DMS153 treated with DMSO at 0.1 percent for 48 hours (cell line): Measurements from ENCODE around the gene DNAH7.
"Not testable (repeated sequence)": the region's sequence is repeated elsewhere in the genome, so short reads cannot be mapped to it uniquely, and the experiment has no call there.

ENCODE experiments used
- DNase-seq: peaks from one replicate; lab custom pipeline; 2025; ENCODE audit not compliant: unreplicated experiment; lab: John Stamatoyannopoulos, UW

The DNAH7 gene

GRCh38 chr2:195984923-195985726 lies 83.5 kb downstream of the DNAH7 start:
- DNase-seq, result no peak

DNA sequence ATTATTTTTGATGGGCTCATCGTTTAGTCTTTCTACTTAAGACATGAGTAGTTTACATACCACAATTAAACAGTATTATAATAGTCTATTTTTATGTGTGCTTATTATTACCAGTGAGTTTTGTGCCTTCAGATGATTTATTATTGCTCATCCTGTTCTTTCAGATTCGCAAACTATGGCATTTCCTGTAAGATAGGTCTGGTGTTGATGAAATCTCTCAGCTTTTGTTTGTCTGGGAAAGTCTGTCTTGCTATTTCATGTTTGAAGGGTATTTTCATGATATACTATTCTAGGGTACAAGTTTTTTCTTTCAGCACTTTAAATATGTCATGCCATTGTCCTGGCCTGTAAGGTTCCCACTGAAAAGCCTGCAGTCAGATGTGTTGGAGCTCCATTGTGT lies 101.3 kb downstream of the DNAH7 start:
- DNase-seq, result no peak

DNA sequence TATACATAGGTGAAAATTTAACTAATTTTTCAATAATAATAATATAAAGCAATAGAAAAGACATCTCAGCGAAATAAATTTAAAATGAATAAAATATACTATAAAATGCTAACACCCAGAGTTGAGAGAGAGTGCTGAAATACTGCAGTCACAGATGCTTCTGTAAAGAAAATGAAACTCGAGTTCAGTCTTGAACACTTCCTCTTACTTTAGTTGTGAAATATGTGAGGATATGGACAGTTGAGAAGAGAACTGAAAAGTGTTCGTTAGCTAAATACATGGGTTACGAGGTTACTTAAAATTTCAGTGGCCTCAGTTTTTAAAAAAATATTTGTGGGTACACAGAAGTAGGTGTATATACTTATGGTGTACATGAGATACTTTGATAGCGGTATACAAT lies 106.8 kb downstream of the DNAH7 start:
- DNase-seq, result no peak

GRCh38 chr2:195959341-195959740 lies 109.3 kb downstream of the DNAH7 start:
- no peak for DNase-seq

DNA sequence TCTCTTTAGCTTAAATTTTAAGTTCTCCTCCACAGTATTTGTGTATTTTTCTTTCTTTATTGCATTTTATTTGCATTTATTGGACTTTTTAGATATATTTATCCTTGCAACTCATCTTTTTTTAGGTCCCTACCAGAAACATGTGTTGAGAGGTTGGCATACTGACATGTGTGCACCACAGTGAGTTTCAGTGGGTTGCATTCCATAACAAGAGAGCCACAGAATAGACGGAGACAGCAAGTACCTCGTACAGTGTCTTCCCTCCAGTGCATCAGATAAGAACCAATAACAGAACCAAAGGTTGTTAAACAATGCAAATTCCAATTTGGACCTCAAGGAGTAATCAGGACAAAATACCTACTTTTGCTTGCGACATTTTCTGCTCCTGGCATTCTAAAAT lies 111.9 kb downstream of the DNAH7 start:
- DNase-seq, result no peak

GRCh38 chr2:195945056-195945455 lies 123.6 kb downstream of the DNAH7 start:
- no peak for DNase-seq

GRCh38 chr2:195937176-195937575 lies 131.5 kb downstream of the DNAH7 start:
- no peak for DNase-seq

DNA sequence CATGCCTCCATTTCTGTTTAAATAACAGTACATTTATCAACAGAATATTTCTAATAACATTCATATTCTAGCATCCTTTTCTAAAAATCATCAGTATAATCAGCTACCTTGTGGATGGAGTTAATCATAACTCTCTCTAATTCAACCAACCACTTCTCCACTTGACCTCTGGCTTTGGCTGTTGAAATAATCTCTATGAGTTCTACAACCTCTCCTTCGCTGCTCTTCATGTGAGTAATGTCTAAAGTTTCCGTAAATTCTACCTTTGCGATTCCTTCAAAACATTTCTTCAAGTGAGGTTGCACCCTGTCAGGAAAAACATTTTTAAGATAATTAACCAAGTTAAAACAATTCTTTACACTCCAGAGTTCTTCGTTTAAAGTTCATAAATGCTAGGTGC lies 134.2 kb downstream of the DNAH7 start:
- no peak for DNase-seq

DNA sequence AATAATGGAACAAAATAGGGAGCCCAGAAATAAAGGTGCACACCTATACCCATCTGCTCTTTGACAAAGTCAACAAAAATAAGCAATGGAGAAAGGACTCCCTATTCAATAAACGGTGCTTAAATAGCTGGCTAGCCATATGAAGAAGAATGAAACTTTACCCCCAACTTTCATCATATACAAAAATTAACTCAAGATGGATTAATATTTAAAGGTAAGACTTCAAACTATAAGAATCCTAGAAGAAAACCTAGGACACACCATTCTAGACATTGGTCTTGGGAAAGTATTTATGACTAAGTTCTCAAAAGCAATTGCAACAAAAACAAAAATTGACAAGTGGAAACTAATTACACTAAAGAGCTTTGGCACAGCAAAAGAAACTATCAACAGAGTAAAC lies 139.1 kb downstream of the DNAH7 start:
- no peak for DNase-seq

DNA sequence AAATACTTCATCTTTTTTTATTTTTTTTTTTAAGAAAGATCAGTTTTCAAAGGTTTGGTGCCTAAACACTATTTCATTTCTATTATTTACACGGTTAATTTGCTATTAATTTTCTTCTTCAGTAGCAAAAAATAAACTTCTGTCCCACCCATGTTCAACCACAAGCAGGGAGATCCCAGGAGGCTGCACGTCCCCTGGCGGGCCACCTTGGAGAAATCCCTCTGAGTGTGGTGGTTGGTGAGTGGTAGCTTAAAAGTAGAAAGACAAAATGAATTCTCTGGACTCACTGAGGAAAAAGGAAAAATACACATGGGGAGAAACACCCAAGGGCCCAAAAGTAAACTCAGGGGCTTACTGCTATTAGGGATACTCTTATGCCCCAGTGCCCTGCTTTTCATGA lies 143.5 kb downstream of the DNAH7 start:
- no peak for DNase-seq

DNA sequence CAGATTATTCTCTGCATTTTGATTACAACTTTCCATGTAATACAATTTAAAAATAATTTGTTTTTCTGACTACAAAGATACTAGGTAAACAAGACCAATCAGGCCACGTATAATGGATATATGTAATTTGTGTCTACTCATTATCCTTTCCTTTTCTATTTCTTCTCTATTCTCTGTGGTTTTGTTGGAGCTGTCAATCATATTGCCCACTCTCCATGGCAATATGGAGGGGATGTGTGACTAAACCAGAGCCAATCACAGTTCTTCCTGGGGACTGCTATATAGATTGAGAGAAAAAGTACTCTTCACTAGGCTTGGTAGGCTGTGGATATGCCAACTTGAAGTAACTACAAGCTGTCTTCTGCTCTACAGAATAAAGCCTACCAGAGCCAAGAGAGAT lies 144.7 kb downstream of the DNAH7 start:
- DNase-seq, result no peak

DNA sequence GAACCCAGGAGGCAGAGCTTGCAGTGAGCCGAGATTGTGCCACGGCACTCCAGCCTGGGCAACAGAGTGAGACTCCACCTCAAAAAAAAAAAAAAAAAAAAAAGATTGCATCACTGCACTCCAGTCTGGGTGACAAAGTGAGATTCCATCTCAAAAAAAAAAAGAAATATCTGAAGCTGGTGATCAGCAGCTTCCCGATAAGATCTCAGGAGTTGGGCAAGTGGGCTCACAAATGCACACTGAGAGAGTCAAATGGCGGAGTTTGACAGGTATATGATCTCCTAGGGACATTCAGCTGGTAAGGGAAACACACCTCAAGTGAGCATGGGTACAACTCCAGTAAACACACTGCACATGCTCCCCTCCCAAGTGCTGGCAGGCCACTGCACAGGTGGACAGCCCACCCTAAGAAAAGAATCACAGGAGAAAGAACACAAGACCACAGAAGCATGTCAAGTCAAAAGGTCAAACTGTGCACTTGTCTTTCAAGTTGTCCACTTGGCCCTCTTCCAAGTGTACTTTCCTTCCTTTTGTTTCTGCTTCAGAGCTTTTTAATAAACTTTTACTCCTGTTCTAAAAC lies 151.5 kb downstream of the DNAH7 start:
- not testable (repeated sequence) for DNase-seq

DNA sequence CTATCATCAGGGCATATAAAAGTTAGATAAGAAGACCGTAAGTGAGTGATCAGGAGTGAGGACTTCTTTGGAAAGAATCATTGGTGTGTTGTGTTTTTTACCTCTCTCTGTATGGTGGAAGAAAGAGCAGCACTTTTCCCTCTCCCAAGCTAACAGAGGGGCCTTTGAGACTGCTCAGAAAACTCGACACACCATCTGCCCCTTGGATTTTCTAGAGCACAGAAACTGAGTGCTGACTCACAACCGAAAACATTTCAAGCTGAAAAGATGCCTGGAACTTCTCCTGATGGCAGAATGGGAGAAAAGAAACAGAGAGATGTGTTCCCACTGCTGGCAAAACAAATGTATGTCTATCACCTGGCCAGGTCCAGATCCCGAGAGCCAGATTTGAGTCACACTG lies 156.6 kb downstream of the DNAH7 start:
- DNase-seq, result no peak

DNA sequence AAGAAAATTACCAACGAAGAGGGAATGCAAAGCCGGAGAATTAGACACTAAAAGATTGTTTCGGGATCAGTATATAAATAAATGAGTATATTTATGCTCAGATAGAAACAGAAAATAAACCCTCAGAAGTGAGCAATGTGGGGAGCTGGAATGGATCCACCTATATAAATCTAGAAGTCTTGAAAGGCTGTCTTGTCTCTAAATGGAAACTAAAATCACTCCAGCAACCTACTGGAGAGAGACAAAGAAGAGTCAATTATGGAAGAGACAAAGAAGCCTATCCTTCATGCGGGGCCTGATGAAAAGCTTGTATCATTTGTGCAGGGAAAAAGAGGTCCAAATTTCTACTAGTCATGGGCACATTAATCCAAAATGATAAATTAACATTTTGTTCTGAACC lies 158.1 kb downstream of the DNAH7 start:
- no peak for DNase-seq

DNA sequence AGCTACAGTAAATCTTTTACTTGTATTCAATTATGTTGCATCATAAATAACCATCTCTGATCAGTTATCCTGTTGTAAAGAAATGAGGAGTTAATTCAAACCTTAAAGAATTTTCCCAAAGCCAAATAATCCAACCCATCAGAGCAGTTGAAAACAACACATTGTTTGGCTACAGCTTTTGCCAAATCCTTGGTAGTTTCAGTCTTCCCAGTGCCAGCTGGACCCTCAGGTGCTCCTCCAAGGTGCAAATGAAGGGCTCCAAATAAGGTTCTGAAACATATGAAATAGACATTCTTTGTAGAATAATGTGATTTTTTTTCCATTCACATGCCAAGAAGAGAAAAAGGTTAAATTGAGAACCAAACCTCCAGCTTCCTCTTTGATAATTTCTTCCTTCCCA lies 158.7 kb downstream of the DNAH7 start:
- DNase-seq, result no peak

- no peak for DNase-seq
Observed at GRCh38 chr2:195907474-195907873, 161.2 kb downstream of the DNAH7 start.

- no peak for DNase-seq
Observed at GRCh38 chr2:195903956-195904355, 164.7 kb downstream of the DNAH7 start.

DNA sequence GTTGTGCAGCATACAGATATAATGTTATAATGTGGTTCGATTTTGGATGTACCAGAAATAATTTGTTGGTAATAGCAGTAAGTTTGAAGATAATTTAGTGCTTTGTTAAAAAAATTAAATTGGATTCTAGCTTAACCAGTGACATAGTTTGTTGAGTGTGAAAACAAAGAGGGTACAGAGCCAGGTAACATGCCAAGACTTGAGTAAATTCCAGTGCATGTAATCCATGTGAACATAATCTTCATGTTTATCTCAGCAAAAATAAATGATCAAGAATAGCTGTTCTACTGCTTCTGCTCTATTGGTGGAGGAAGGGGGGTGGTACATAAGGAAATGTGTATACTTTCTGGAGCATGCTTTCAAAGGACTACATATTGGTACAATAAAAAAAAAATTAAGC lies 165.8 kb downstream of the DNAH7 start:
- DNase-seq, result no peak

GRCh38 chr2:195899226-195899625 lies 169.4 kb downstream of the DNAH7 start:
- no peak for DNase-seq

- DNase-seq, result no peak
Observed at GRCh38 chr2:195898505-195899191, 170.0 kb downstream of the DNAH7 start.

DNA sequence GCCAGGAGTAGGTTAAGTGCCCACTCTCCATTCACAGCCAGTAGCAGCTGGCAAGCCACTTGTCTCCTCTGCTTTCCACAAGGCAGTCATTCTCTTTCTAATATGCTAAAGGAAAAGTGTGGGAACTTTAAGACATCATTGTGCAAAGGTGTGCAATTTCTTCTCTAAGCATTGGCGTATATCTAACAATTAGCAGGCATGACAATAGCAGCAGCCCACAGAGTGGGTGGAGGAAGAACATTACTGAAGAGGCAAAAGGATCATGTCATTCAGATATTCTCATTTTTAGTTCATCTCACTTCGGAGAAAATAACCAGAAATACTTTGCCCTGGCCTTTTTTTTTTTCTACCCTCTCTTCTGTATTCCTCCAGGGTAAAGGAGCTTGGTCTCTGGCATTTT lies 177.6 kb downstream of the DNAH7 start:
- no peak for DNase-seq

DNA sequence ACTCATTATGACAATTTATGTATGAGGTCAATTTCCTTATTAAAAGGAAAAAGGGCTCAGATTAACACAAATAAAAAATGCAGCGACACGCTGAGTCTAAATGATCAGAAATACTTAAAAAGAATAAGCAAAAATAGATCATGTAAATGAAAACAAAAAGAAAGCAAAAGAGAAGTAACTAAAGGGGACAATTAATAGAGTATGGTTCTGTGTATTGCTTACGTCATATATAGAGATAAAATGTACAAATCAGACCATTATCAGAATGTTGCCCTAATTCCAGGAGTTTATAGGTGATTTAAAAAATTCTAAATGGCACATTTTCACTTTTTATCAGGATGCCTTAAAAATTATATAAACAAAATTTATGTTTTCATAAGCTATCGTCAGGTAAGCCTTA lies 189.5 kb downstream of the DNAH7 start:
- no peak for DNase-seq
